HepG2 (cell line): ENCODE results near the gene CASKIN1. TPM values are rescaled to one million over a fixed set of nuclear protein-coding genes. Genes with fewer than 3 reads are reported as not detected.
A peak's percentile ranks its signal among the peaks of the same experiment; 100 is the strongest.

ENCODE experiments used
- AFF4 ChIP-seq: sonication (generic); formaldehyde crosslinking; IDR thresholded peaks from 2 replicates; pipeline ENCODE4 v1.4.0; 2020; ENCODE audit warnings: missing genetic modification reagents
- HES4 ChIP-seq: sonication (generic); formaldehyde crosslinking; IDR thresholded peaks from 2 replicates; pipeline ENCODE4 v1.9.0; 2021; ENCODE audit warnings: mild to moderate bottlenecking, missing genetic modification reagents, borderline replicate concordance
- HIVEP1 ChIP-seq: sonication (generic); formaldehyde crosslinking; IDR thresholded peaks from 2 replicates; pipeline ENCODE4 v1.4.0; 2020; ENCODE audit warnings: mild to moderate bottlenecking, missing genetic modification reagents
- IRX3 ChIP-seq: sonication (generic); formaldehyde crosslinking; IDR thresholded peaks from 2 replicates; pipeline ENCODE4 v1.8.1; 2023; ENCODE audit warnings: mild to moderate bottlenecking, low read depth, missing genetic modification reagents, borderline replicate concordance
- KAT8 ChIP-seq: IDR thresholded peaks from 2 replicates; pipeline ENCODE4 v1.6.1; 2016; ENCODE audit warnings: missing genetic modification reagents, missing compliant biosample characterization
- KDM5A ChIP-seq: fragments of 200-600 bp; sonication (generic); IDR thresholded peaks from 2 replicates; pipeline ENCODE4 v1.7.0; 2018; ENCODE audit warnings: antibody characterized with exemption, mild to moderate bottlenecking, low read length, borderline replicate concordance
- KLF16 ChIP-seq, 2 experiments: sonication (generic) in 1 of 2; formaldehyde crosslinking in 1 of 2; IDR thresholded peaks; 2 replicates each; pipeline versions ENCODE4 v1.6.1 to v1.8.0; 2016 to 2023; ENCODE audit warnings: missing genetic modification reagents in 2 of 2, missing compliant biosample characterization in 1 of 2
- ZFP41 ChIP-seq: sonication (generic); formaldehyde crosslinking; IDR thresholded peaks from 2 replicates; pipeline ENCODE4 v1.4.0; 2020; ENCODE audit warnings: mild to moderate bottlenecking, missing genetic modification reagents, borderline replicate concordance
- ZNF317 ChIP-seq: sonication (generic); formaldehyde crosslinking; IDR thresholded peaks from 2 replicates; pipeline ENCODE4 v1.5.0; 2020; ENCODE audit warnings: mild to moderate bottlenecking, missing genetic modification reagents
- ZNF383 ChIP-seq: sonication (generic); formaldehyde crosslinking; IDR thresholded peaks from 2 replicates; pipeline ENCODE4 v1.4.0; 2020; ENCODE audit warnings: missing genetic modification reagents, mild to moderate bottlenecking, borderline replicate concordance
- ZNF749 ChIP-seq: sonication (generic); formaldehyde crosslinking; IDR thresholded peaks from 2 replicates; pipeline ENCODE4 v1.8.0; 2022; ENCODE audit warnings: mild to moderate bottlenecking, missing genetic modification reagents, moderate library complexity, borderline replicate concordance
- ZSCAN30 ChIP-seq: sonication (generic); formaldehyde crosslinking; IDR thresholded peaks from 2 replicates; pipeline ENCODE4 v1.5.0; 2020; ENCODE audit warnings: mild to moderate bottlenecking, missing genetic modification reagents
- polyA plus RNA-seq, 8 experiments: library from polyadenylated mRNA; depleted of rRNA in 3 of 8; stranded (reverse) in 7 of 8; unstranded in 1 of 8; fragments of >200 nt; fragmentation: Illumina TruSeq in 4 of 8; extraction: Trizol in 4 of 8; gene quantifications; 2 replicates each; pipeline versions ENCODE4 v1.2.1 to v1.2.3, GENCODE V29; 2011 to 2016; ENCODE audit warnings: low read depth in 4 of 8, missing spikeins in 1 of 8, mixed read lengths in 1 of 8; ENCODE audit not compliant: insufficient read depth in 1 of 8
- total RNA-seq, 5 experiments: library from RNA; depleted of rRNA; stranded (reverse); fragments of >200 nt; fragmentation: Illumina TruSeq; extraction: Trizol; gene quantifications; 2 replicates each; pipeline ENCODE4 v1.2.3, GENCODE V29; 2016; ENCODE audit warnings: low read depth in 1 of 5
- TF ChIP-seq, protein P1 (sequence below): sonication (generic); formaldehyde crosslinking; IDR thresholded peaks from 2 replicates; pipeline ENCODE4; 2020; ENCODE audit warnings: missing genetic modification reagents, mild to moderate bottlenecking, borderline replicate concordance
- TF ChIP-seq, protein P2 (sequence below), 2 experiments: fragments of 450-650 bp in 1 of 2; sonication (generic) in 1 of 2; formaldehyde crosslinking; IDR thresholded peaks; 2 replicates each; pipeline versions ENCODE4 v1.5.0 to v1.8.0; 2020 to 2022; ENCODE audit warnings: mild to moderate bottlenecking in 1 of 2, missing genetic modification reagents in 1 of 2
- TF ChIP-seq, protein P3 (sequence below): fragments of 450-650 bp; IDR thresholded peaks from 2 replicates; pipeline ENCODE4 v1.6.1; 2017
- TF ChIP-seq, protein P4 (sequence below): sonication (generic); formaldehyde crosslinking; IDR thresholded peaks from 2 replicates; pipeline ENCODE4 v1.4.0; 2020; ENCODE audit warnings: missing genetic modification reagents, borderline replicate concordance

CASKIN1 gene
- total and polyA plus RNA-seq, 2 of the 13 experiments (the other 11 are each of a cell fraction or from before 2014, with no cell fraction given), result 1.2 to 2.2 TPM

GRCh38 chr16:2147981-2148671, 48.3 kb downstream of the CASKIN1 start, which contains the start of gene RAB26 (continued):
- TF ChIP-seq AFF4 (CRISPR knock-in tag) (no peak), KDM5A (no peak), ZSCAN30 (CRISPR knock-in tag) (no peak), HIVEP1 (CRISPR knock-in tag) (peak; percentile 60), ZNF383 (no peak), ZNF317 (CRISPR knock-in tag) (0 out of 2 replicates have a peak, but pooled peaks have one; percentile 48), ZFP41 (CRISPR knock-in tag) (no peak), KAT8 (CRISPR knock-in tag) (peak; percentile 47; the same call in 1 of the 2 replicates), ZNF749 (CRISPR knock-in tag) (no peak), KLF16 (CRISPR knock-in tag; IDR thresholded peaks at IDR 0.05) (peak in 1 of 2 experiments; percentile 50; a peak in 1 of 4 replicates), HES4 (no peak), IRX3 (no peak)
- TF ChIP-seq, protein P1, sequence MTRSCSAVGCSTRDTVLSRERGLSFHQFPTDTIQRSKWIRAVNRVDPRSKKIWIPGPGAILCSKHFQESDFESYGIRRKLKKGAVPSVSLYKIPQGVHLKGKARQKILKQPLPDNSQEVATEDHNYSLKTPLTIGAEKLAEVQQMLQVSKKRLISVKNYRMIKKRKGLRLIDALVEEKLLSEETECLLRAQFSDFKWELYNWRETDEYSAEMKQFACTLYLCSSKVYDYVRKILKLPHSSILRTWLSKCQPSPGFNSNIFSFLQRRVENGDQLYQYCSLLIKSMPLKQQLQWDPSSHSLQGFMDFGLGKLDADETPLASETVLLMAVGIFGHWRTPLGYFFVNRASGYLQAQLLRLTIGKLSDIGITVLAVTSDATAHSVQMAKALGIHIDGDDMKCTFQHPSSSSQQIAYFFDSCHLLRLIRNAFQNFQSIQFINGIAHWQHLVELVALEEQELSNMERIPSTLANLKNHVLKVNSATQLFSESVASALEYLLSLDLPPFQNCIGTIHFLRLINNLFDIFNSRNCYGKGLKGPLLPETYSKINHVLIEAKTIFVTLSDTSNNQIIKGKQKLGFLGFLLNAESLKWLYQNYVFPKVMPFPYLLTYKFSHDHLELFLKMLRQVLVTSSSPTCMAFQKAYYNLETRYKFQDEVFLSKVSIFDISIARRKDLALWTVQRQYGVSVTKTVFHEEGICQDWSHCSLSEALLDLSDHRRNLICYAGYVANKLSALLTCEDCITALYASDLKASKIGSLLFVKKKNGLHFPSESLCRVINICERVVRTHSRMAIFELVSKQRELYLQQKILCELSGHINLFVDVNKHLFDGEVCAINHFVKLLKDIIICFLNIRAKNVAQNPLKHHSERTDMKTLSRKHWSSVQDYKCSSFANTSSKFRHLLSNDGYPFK (CRISPR knock-in tag), result 0 out of 2 replicates have a peak, but pooled peaks have one; percentile 39
- TF ChIP-seq, protein P2, sequence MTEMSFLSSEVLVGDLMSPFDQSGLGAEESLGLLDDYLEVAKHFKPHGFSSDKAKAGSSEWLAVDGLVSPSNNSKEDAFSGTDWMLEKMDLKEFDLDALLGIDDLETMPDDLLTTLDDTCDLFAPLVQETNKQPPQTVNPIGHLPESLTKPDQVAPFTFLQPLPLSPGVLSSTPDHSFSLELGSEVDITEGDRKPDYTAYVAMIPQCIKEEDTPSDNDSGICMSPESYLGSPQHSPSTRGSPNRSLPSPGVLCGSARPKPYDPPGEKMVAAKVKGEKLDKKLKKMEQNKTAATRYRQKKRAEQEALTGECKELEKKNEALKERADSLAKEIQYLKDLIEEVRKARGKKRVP (CRISPR knock-in tag; IDR thresholded peaks at IDR 0.05), result no peak
- TF ChIP-seq, protein P3, sequence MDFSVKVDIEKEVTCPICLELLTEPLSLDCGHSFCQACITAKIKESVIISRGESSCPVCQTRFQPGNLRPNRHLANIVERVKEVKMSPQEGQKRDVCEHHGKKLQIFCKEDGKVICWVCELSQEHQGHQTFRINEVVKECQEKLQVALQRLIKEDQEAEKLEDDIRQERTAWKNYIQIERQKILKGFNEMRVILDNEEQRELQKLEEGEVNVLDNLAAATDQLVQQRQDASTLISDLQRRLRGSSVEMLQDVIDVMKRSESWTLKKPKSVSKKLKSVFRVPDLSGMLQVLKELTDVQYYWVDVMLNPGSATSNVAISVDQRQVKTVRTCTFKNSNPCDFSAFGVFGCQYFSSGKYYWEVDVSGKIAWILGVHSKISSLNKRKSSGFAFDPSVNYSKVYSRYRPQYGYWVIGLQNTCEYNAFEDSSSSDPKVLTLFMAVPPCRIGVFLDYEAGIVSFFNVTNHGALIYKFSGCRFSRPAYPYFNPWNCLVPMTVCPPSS, result no peak
- TF ChIP-seq, protein P4, sequence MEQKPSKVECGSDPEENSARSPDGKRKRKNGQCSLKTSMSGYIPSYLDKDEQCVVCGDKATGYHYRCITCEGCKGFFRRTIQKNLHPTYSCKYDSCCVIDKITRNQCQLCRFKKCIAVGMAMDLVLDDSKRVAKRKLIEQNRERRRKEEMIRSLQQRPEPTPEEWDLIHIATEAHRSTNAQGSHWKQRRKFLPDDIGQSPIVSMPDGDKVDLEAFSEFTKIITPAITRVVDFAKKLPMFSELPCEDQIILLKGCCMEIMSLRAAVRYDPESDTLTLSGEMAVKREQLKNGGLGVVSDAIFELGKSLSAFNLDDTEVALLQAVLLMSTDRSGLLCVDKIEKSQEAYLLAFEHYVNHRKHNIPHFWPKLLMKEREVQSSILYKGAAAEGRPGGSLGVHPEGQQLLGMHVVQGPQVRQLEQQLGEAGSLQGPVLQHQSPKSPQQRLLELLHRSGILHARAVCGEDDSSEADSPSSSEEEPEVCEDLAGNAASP, result peak; percentile 61; the same call in 1 of the 2 replicates
